ENCODE results near the gene ARIH2.
A peak's percentile ranks its signal among the peaks of the same experiment; 100 is the strongest.

ARIH2 gene

GRCh38 chr3:49021813-49022687 lies 103.4 kb downstream of the ARIH2 start, which contains the start of gene NDUFAF3:
TSS of gene NDUFAF3 (plus strand) at chr3:49022121. CDS start at chr3:49022145, 24 bp downstream.
- DNase-seq, result peak; percentile 91

GRCh38 chr3:49022688-49023171 lies 104.1 kb downstream of the ARIH2 start:
- no peak for DNase-seq

- no peak for DNase-seq
Measured at GRCh38 chr3:49023775-49024174, 105.1 kb downstream of the ARIH2 start.

GRCh38 chr3:49024449-49024848 lies 105.8 kb downstream of the ARIH2 start:
- no peak for DNase-seq

GRCh38 chr3:49025005-49025792 lies 106.6 kb downstream of the ARIH2 start:
- no peak for DNase-seq

GRCh38 chr3:49025793-49026520 lies 107.3 kb downstream of the ARIH2 start:
- no peak for DNase-seq

- no peak for DNase-seq
Measured at GRCh38 chr3:49026536-49026935, 107.9 kb downstream of the ARIH2 start.

GRCh38 chr3:49027634-49028033 lies 109.0 kb downstream of the ARIH2 start:
- DNase-seq, result no peak

GRCh38 chr3:49028298-49028672 lies 109.6 kb downstream of the ARIH2 start:
- no peak for DNase-seq

- DNase-seq, result peak; percentile 90
Measured at GRCh38 chr3:49028673-49029562, 110.3 kb downstream of the ARIH2 start, which contains the start of gene IMPDH2. TSS of gene IMPDH2 (minus strand) at chr3:49029398. CDS start at chr3:49029350, 48 bp downstream.

GRCh38 chr3:49029563-49029884 lies 110.9 kb downstream of the ARIH2 start:
- no peak for DNase-seq

- DNase-seq, result no peak
Measured at GRCh38 chr3:49030321-49030720, 111.7 kb downstream of the ARIH2 start.

GRCh38 chr3:49032646-49033304 lies 114.1 kb downstream of the ARIH2 start:
- DNase-seq, result no peak

GRCh38 chr3:49034650-49035049 lies 116.0 kb downstream of the ARIH2 start:
- no peak for DNase-seq

GRCh38 chr3:49035281-49035680 lies 116.6 kb downstream of the ARIH2 start:
- no peak for DNase-seq

Measured in stimulated activated naive CD4-positive, alpha-beta T cell treated with Interleukin-2 at 50 U/mL for 16 hours (primary cell).